ENCODE measurements around the gene PLA2G6. TPM values are rescaled to one million over a fixed set of nuclear protein-coding genes. Genes with fewer than 3 reads are reported as not detected.

Gene PLA2G6
- total RNA-seq, 4 donors from 2014 or later = 29.2 to 129 (median 44.1) TPM

- no peak for TF ChIP-seq CTCF (IDR thresholded peaks at IDR 0.05; ENCODE audit: low read depth)
Observed at GRCh38 chr22:38112381-38112780, 69.2 kb downstream of the PLA2G6 start.

- no peak for TF ChIP-seq CTCF (IDR thresholded peaks at IDR 0.05; ENCODE audit: low read depth)
Observed at GRCh38 chr22:38111925-38112355, 69.7 kb downstream of the PLA2G6 start.

GRCh38 chr22:38110863-38111852 lies 70.5 kb downstream of the PLA2G6 start:
- TF ChIP-seq CTCF (IDR thresholded peaks at IDR 0.05; ENCODE audit: low read depth) = no peak

GRCh38 chr22:38110008-38110862 lies 71.4 kb downstream of the PLA2G6 start, which contains the start of gene BAIAP2L2:
Gene BAIAP2L2 (minus strand): TSS chr22:38110684. CDS start chr22:38110525, 159 bp downstream.
- TF ChIP-seq CTCF (IDR thresholded peaks at IDR 0.05; ENCODE audit: low read depth) = no peak

- no peak for TF ChIP-seq CTCF (IDR thresholded peaks at IDR 0.05; ENCODE audit: low read depth)
Observed at GRCh38 chr22:38109371-38110001, 72.1 kb downstream of the PLA2G6 start.

- TF ChIP-seq CTCF (IDR thresholded peaks at IDR 0.05; ENCODE audit: low read depth) = no peak
Observed at GRCh38 chr22:38108561-38109319, 72.9 kb downstream of the PLA2G6 start.

Data from subcutaneous adipose tissue (tissue), 4 donors.